Loucy (cell line): Measurements from ENCODE around the gene LILRB3.

Experiments used
- H2AFZ ChIP-seq: fragments of 200-600 bp; sonication (generic); 2 replicates; pipeline ENCODE4 v1.6.0; 2016; ENCODE audit warnings: antibody characterized with exemption, mild to moderate bottlenecking, low read length, moderate library complexity
- H3F3A ChIP-seq: fragments of 200-600 bp; 2 replicates; pipeline ENCODE4 v1.6.0; 2016; ENCODE audit warnings: antibody characterized with exemption, low read depth, mild to moderate bottlenecking
- H3K27me3 ChIP-seq: fragments of 200-600 bp; sonication (generic); 2 replicates; pipeline ENCODE4 v1.6.1; 2014; ENCODE audit warnings: low read length, mild to moderate bottlenecking; ENCODE audit not compliant: insufficient read depth, poor library complexity, severe bottlenecking
- H3K36me3 ChIP-seq: fragments of 200-600 bp; sonication (generic); 2 replicates; pipeline ENCODE4 v1.6.1; 2016; ENCODE audit warnings: low read length; ENCODE audit not compliant: insufficient read depth
- H3K4me1 ChIP-seq: fragments of 200-600 bp; sonication (generic); 2 replicates; pipeline ENCODE4 v1.5.1; 2014; ENCODE audit warnings: low read length, mild to moderate bottlenecking; ENCODE audit not compliant: insufficient read depth, poor library complexity, severe bottlenecking
- H3K4me2 ChIP-seq: fragments of 200-600 bp; sonication (generic); 2 replicates; pipeline ENCODE4 v1.6.0; 2014; ENCODE audit warnings: antibody characterized with exemption, low read length, low read depth, mild to moderate bottlenecking; ENCODE audit not compliant: poor library complexity, severe bottlenecking
- H3K4me3 ChIP-seq: fragments of 200-600 bp; sonication (generic); 2 replicates; pipeline ENCODE4 v1.5.1; 2014; ENCODE audit warnings: low read length, mild to moderate bottlenecking, mixed read lengths; ENCODE audit not compliant: poor library complexity, severe bottlenecking
- H3K79me2 ChIP-seq: fragments of 200-600 bp; sonication (generic); 2 replicates; pipeline ENCODE4 v1.6.1; 2014; ENCODE audit warnings: low read length; ENCODE audit not compliant: insufficient read depth
- H3K9ac ChIP-seq: fragments of 200-600 bp; sonication (generic); 2 replicates; pipeline ENCODE4 v1.6.0; 2014; ENCODE audit warnings: mild to moderate bottlenecking, low read depth, low read length, moderate library complexity; ENCODE audit not compliant: poor library complexity, severe bottlenecking
- H3K9me2 ChIP-seq: fragments of 200-600 bp; sonication (generic); replicated peaks from 2 replicates; pipeline ENCODE4 v1.6.1; 2016; ENCODE audit warnings: low read depth, low read length, mixed read lengths
- H3K9me3 ChIP-seq: fragments of 200-600 bp; sonication (generic); 2 replicates; pipeline ENCODE4 v1.6.1; 2014; ENCODE audit warnings: mild to moderate bottlenecking, antibody characterized with exemption, low read length, low read depth; ENCODE audit not compliant: insufficient read depth
- H4K20me1 ChIP-seq: fragments of 200-600 bp; sonication (generic); 2 replicates; pipeline ENCODE4 v1.6.0; 2014; ENCODE audit warnings: antibody characterized with exemption, low read length, mild to moderate bottlenecking; ENCODE audit not compliant: insufficient read depth, poor library complexity, severe bottlenecking
- EZH2phosphoT487 ChIP-seq: fragments of 200-600 bp; IDR thresholded peaks from 2 replicates; pipeline ENCODE4 v1.6.1; 2018; ENCODE audit warnings: antibody characterized with exemption, mild to moderate bottlenecking, moderate library complexity, borderline replicate concordance
- TF ChIP-seq, protein P1 (sequence below): fragments of 200-600 bp; sonication (generic); conservative IDR thresholded peaks from 2 replicates; pipeline ENCODE4 v1.5.1; 2014; ENCODE audit warnings: mild to moderate bottlenecking, antibody characterized with exemption, low read length

The LILRB3 gene

DNA sequence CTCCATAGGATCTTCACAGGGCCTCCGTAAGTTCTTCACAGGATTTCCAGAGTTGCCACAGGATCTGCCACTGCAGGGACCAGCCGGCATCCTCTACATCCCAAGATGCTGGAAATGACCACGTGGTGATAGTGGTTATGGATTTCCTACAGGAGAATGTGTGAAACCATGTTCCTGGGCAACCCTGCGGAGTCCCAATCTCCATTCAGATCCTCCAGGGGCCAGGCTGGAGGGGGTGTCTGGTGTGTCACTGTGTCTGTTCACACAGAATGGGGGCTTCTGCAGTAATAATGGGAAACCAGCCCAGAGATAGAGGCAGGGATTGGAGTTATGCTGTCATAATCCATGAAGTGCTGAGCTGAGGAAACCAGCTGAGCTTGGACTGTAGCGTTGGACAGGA, 11.1 kb upstream of the LILRB3 start:
- no peaks in the 10 kb centered on the region for H3K9me3 ChIP-seq
- H3K4me3 ChIP-seq: no peak overlapping the region
- H3K4me2 ChIP-seq: no peak overlapping the region
- H3K79me2 ChIP-seq: no peaks in the 10 kb centered on the region
- no peaks in the 10 kb centered on the region for H3K4me1 ChIP-seq
- no peaks in the 10 kb centered on the region for H4K20me1 ChIP-seq
- H3K9me2 ChIP-seq: no peaks in the 10 kb centered on the region
- H3F3A ChIP-seq: no peaks in the 10 kb centered on the region
- no peak overlapping the region for H3K9ac ChIP-seq
- H3K27me3 ChIP-seq: no peaks in the 10 kb centered on the region
- H3K36me3 ChIP-seq: no peaks in the 10 kb centered on the region
- TF ChIP-seq, protein P1, sequence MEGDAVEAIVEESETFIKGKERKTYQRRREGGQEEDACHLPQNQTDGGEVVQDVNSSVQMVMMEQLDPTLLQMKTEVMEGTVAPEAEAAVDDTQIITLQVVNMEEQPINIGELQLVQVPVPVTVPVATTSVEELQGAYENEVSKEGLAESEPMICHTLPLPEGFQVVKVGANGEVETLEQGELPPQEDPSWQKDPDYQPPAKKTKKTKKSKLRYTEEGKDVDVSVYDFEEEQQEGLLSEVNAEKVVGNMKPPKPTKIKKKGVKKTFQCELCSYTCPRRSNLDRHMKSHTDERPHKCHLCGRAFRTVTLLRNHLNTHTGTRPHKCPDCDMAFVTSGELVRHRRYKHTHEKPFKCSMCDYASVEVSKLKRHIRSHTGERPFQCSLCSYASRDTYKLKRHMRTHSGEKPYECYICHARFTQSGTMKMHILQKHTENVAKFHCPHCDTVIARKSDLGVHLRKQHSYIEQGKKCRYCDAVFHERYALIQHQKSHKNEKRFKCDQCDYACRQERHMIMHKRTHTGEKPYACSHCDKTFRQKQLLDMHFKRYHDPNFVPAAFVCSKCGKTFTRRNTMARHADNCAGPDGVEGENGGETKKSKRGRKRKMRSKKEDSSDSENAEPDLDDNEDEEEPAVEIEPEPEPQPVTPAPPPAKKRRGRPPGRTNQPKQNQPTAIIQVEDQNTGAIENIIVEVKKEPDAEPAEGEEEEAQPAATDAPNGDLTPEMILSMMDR: no peak
- no peak for TF ChIP-seq EZH2phosphoT487
- H2AFZ ChIP-seq: no peak overlapping the region

DNA sequence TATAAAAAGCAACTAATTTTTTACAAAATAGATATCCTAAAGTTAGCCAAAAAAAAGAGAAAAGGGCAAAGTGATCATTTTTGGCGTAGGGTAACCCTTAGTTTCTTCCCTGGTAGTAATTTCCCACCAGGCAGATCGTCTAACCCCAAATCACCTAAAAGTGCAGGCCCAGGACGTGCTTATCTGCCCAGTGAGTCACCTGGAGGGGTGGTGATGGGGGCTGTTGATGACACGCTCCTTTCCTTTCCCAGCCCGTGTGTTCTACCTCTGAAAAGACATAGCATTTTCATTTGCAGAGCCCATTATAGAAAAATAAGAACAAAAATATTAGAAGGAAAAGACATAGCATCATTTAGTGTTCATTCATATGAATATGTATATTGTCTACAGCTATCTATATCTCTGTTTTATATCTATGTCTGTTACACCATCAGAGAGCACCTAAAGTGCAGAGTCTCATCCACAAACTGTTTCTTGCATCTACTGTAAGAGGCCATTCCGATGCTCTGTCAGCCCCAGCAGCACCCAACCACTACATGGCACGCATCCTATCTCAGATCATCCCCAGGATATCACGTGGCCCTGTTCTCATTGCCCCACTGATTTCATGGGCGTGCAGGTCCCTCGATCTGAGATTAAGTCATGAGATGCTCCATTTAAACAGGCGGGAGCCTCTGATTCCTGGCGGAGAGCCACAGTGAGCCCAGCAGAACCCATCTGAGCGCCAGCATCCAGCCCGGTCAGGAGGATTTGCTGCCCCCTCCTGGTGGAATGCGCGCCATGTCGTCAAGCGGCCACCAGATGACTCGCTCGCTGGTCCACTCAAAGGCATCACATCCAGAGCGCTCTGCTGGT, 8.5 kb upstream of the LILRB3 start:
- no peak overlapping the region for H3K4me2 ChIP-seq
- no peaks in the 10 kb centered on the region for H3K36me3 ChIP-seq
- TF ChIP-seq, protein P1: peak; percentile 90
- no peak for TF ChIP-seq EZH2phosphoT487
- no peaks in the 10 kb centered on the region for H4K20me1 ChIP-seq
- no peaks in the 10 kb centered on the region for H3K79me2 ChIP-seq
- no peak overlapping the region for H3K9ac ChIP-seq
- H3K4me1 ChIP-seq: no peaks in the 10 kb centered on the region
- no peaks in the 10 kb centered on the region for H3K9me2 ChIP-seq
- no peaks in the 10 kb centered on the region for H3K9me3 ChIP-seq
- H3K4me3 ChIP-seq: no peak overlapping the region
- no peak overlapping the region for H2AFZ ChIP-seq
- no peaks in the 10 kb centered on the region for H3F3A ChIP-seq
- H3K27me3 ChIP-seq: no peaks in the 10 kb centered on the region

DNA sequence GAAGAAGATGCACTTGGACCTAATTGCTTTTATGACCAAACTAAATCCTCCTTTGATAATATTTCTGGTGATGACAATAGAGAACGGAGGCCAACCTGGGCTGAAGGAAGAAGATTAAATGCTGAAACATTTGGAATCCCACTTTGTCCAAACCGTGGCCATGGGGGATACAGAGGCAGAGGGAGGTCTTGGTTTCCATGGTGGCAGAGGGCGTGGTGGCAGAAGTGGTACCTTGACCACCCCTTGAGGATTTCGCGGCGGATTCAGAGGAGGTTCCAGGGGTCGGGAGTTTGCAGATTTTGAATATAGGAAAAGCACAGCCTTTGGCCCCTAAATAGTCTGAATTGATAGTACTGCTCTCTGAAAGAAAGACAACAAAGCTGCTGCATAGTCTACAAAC, 7.2 kb upstream of the LILRB3 start:
- Histone ChIP-seq H3K27me3 (no peaks in the 10 kb centered on the region), H3F3A (no peaks in the 10 kb centered on the region), H3K4me3 (no peak overlapping the region), H3K9me3 (no peaks in the 10 kb centered on the region), H3K4me2 (no peak overlapping the region), H4K20me1 (no peaks in the 10 kb centered on the region), H3K36me3 (no peaks in the 10 kb centered on the region), H3K9ac (no peak overlapping the region), H3K9me2 (no peaks in the 10 kb centered on the region), H2AFZ (no peak overlapping the region), H3K4me1 (no peaks in the 10 kb centered on the region), H3K79me2 (no peaks in the 10 kb centered on the region)
- TF ChIP-seq, protein P1: no peak
- no peak for TF ChIP-seq EZH2phosphoT487
